ENCODE results near the gene MPC1.

MPC1 gene

DNA sequence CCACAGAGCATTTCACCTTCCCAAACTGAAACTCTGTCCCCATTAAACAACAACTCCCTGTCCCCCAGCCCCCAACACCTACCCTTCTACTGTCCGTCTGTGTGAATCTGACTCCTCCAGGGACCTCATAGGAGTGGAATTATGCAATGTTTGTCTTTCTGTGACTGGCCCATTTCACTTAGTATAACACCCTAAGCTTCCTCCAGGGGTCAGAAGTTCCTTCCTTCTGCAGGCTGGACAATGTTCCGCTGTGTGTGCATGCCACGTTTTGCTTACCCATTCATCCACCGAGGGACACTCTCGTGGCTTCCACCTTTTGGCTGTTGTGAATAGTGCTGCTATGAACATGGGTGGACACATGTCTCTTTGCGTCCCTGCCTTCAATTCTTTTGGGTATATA is 37.6 kb upstream of the MPC1 start:
- TF ChIP-seq RAD21 (IDR thresholded peaks at IDR 0.05; ENCODE audit: low read depth) (peak; percentile 28; the same call in 1 of the 2 replicates), EGR1 (IDR thresholded peaks at IDR 0.05) (no peak)

DNA sequence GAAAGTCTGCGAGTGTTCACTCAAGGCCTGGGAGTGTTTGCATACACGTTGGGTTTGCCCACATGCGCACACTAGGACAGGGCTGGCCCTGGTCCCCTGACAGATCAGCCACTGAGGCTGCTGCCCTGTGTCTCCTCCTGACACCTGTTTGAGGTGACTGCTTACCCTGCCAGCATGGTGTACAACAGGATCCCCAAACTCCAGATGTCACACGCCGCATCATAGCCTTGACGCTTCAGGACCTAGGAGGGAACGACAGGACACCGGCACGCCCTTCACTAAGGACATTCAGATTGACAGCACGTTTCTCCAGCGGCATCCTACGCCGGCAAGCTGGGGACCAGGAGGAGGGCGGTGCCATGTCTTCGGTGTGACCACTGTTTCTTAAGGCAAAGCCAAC is 37.0 kb upstream of the MPC1 start:
- TF ChIP-seq CREB1 (IDR thresholded peaks at IDR 0.05; ENCODE audit: low read depth), result no peak
- no peak for TF ChIP-seq EP300 (IDR thresholded peaks at IDR 0.05; ENCODE audit: borderline replicate concordance)

DNA sequence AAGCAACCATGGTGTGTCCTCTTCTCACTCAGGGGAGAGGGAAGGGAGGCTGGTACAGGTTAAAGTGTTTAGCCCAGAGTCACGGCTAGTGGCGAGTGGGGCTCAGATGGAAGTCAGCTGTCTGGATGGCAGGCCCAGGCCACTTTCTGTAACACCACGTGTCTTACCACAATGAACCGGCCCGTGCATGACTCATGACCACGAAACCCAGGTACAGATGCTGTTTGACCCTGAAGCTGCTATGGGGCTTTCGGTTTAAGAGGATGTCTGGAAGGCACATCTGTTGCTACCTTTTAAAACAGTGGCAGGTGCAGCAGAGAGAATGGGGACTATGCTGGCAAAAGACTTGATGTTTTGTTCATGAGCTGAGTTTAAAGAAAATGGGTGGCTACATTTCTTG is 36.5 kb upstream of the MPC1 start:
- no peak for TF ChIP-seq CREB1 (IDR thresholded peaks at IDR 0.05; ENCODE audit: low read depth)
- TF ChIP-seq NFIC (IDR thresholded peaks at IDR 0.05), result no peak
- TF ChIP-seq, protein P1, sequence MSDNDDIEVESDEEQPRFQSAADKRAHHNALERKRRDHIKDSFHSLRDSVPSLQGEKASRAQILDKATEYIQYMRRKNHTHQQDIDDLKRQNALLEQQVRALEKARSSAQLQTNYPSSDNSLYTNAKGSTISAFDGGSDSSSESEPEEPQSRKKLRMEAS (IDR thresholded peaks at IDR 0.05), result no peak
- TF ChIP-seq TAF1 (IDR thresholded peaks at IDR 0.05; ENCODE audit: low read depth), result no peak
- no peak for TF ChIP-seq TEAD4 (IDR thresholded peaks at IDR 0.05)
- no peak for TF ChIP-seq RAD21 (IDR thresholded peaks at IDR 0.05; ENCODE audit: low read depth)
- TF ChIP-seq EGR1 (IDR thresholded peaks at IDR 0.05), result no peak
- no peak for TF ChIP-seq EP300 (IDR thresholded peaks at IDR 0.05; ENCODE audit: borderline replicate concordance)
- TF ChIP-seq REST (IDR thresholded peaks at IDR 0.05; ENCODE audit: low read depth), result no peak
- TF ChIP-seq FOXM1 (IDR thresholded peaks at IDR 0.05; ENCODE audit: borderline replicate concordance, low read depth), result no peak

DNA sequence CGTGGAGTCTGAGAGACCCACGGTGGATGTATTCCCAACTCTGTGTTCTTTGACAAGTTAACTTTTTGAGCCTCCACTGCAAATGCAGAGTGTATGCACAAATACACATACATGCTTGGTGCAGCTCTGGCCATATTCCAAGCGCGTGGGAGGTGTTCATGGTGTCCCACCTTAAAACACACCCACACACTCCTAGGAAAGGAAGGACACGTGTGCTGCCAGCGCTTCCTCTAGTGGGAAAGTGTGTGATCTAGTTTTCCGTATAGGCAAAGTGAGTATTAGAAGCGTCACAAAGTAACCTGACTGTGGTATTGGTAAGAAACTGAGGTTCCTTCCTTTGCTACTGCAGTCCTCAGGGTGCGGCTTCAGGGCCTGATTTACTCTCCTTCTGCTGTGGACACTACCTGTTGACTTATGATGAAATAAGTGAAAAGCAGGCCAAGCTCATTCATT is 36.0 kb upstream of the MPC1 start:
- TF ChIP-seq, protein P1 (IDR thresholded peaks at IDR 0.05), result no peak
- TF ChIP-seq CREB1 (IDR thresholded peaks at IDR 0.05; ENCODE audit: low read depth) (no peak), RAD21 (IDR thresholded peaks at IDR 0.05; ENCODE audit: low read depth) (no peak), TAF1 (IDR thresholded peaks at IDR 0.05; ENCODE audit: low read depth) (no peak), YY1 (IDR thresholded peaks at IDR 0.05; ENCODE audit: low read depth) (no peak), NFIC (IDR thresholded peaks at IDR 0.05) (no peak), TCF12 (IDR thresholded peaks at IDR 0.05; ENCODE audit: low read depth) (no peak), REST (IDR thresholded peaks at IDR 0.05; ENCODE audit: low read depth) (no peak)

GRCh38 chr6:166417285-166417691 is 34.5 kb upstream of the MPC1 start:
- TF ChIP-seq TEAD4 (IDR thresholded peaks at IDR 0.05), result no peak
- TF ChIP-seq RAD21 (IDR thresholded peaks at IDR 0.05; ENCODE audit: low read depth), result no peak
- TF ChIP-seq TCF12 (IDR thresholded peaks at IDR 0.05; ENCODE audit: low read depth), result no peak
- TF ChIP-seq, protein P1 (IDR thresholded peaks at IDR 0.05), result no peak
- no peak for TF ChIP-seq TAF1 (IDR thresholded peaks at IDR 0.05; ENCODE audit: low read depth)
- TF ChIP-seq CREB1 (IDR thresholded peaks at IDR 0.05; ENCODE audit: low read depth), result no peak
- TF ChIP-seq REST (IDR thresholded peaks at IDR 0.05; ENCODE audit: low read depth), result no peak
- no peak for TF ChIP-seq FOXM1 (IDR thresholded peaks at IDR 0.05; ENCODE audit: borderline replicate concordance, low read depth)
- no peak for TF ChIP-seq YY1 (IDR thresholded peaks at IDR 0.05; ENCODE audit: low read depth)
- no peak for TF ChIP-seq CEBPB (IDR thresholded peaks at IDR 0.05)
- TF ChIP-seq ZBTB7A (IDR thresholded peaks at IDR 0.05; ENCODE audit: low read depth), result no peak
- no peak for TF ChIP-seq NFIC (IDR thresholded peaks at IDR 0.05)
- no peak for TF ChIP-seq EGR1 (IDR thresholded peaks at IDR 0.05)
- TF ChIP-seq, protein P2, sequence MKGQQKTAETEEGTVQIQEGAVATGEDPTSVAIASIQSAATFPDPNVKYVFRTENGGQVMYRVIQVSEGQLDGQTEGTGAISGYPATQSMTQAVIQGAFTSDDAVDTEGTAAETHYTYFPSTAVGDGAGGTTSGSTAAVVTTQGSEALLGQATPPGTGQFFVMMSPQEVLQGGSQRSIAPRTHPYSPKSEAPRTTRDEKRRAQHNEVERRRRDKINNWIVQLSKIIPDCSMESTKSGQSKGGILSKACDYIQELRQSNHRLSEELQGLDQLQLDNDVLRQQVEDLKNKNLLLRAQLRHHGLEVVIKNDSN (IDR thresholded peaks at IDR 0.05), result no peak
- TF ChIP-seq EP300 (IDR thresholded peaks at IDR 0.05; ENCODE audit: borderline replicate concordance), result no peak
